HEK293 (cell line): Measurements from ENCODE around the gene GRIN2A.

Experiments used
- CTCF ChIA-PET: fragments of 350-600 bp; formaldehyde crosslinking; extraction: SDS; loops from one replicate; lab custom pipeline; 2021; ENCODE audit warnings: antibody characterized with exemption; lab: Yijun Ruan, JAX
- POLR2A ChIA-PET: fragments of 300-600 bp; formaldehyde crosslinking; extraction: SDS; loops from one replicate; lab custom pipeline; 2020; ENCODE audit warnings: antibody characterized with exemption, inconsistent platforms; lab: Yijun Ruan, JAX
- H3K27ac ChIP-seq: fragments of 200-500 bp; sonication (Bioruptor generic); 2 replicates; pipeline ENCODE4 v1.5.1; 2014; ENCODE audit warnings: low read depth, low read length, control low read depth, inconsistent platforms; ENCODE audit errors: extremely low read depth
- H3K36me3 ChIP-seq, 2 experiments: fragments of 200-500 bp in 1 of 2; sonication (Bioruptor generic) in 1 of 2; 1 replicate in 1 of 2; 2 replicates in 1 of 2; pipeline ENCODE4 v1.5.1; 2014 to 2017; ENCODE audit warnings: inconsistent platforms in 2 of 2, low read length in 2 of 2; ENCODE audit not compliant: control insufficient read depth in 2 of 2, insufficient read depth in 1 of 2
- H3K4me1 ChIP-seq: fragments of 200-500 bp; sonication (Bioruptor generic); 2 replicates; pipeline ENCODE4 v1.5.1; 2014; ENCODE audit warnings: mild to moderate bottlenecking, low read length, inconsistent platforms; ENCODE audit not compliant: control insufficient read depth, insufficient read depth
- H3K4me3 ChIP-seq: 2 replicates; pipeline ENCODE4 v1.5.1; 2011; ENCODE audit warnings: low read depth, mild to moderate bottlenecking, control low read depth, low read length, moderate library complexity
- H3K9me3 ChIP-seq: fragments of 200-500 bp; sonication (Bioruptor generic); 2 replicates; pipeline ENCODE4 v1.5.1; 2014; ENCODE audit warnings: low read depth, low read length, inconsistent platforms; ENCODE audit not compliant: control insufficient read depth, insufficient read depth
- BCL11A ChIP-seq: fragments of 450-650 bp; formaldehyde crosslinking; IDR thresholded peaks from 2 replicates; pipeline ENCODE4 v1.5.1; 2016; ENCODE audit warnings: low read depth, missing biosample characterization, missing genetic modification characterization
- KLF9 ChIP-seq: fragments of 450-650 bp; formaldehyde crosslinking; IDR thresholded peaks from 2 replicates; pipeline ENCODE4 v1.5.1; 2016; ENCODE audit warnings: missing biosample characterization, missing genetic modification characterization, low read depth
- ZBTB17 ChIP-seq: fragments of 450-650 bp; formaldehyde crosslinking; IDR thresholded peaks from 2 replicates; pipeline ENCODE4 v1.5.1; 2016; ENCODE audit warnings: missing biosample characterization, missing genetic modification characterization
- ZBTB6 ChIP-seq: fragments of 450-650 bp; formaldehyde crosslinking; IDR thresholded peaks from 2 replicates; pipeline ENCODE4 v1.5.1; 2017; ENCODE audit warnings: missing biosample characterization, missing genetic modification characterization
- ZNF16 ChIP-seq: fragments of 450-650 bp; formaldehyde crosslinking; IDR thresholded peaks from 2 replicates; pipeline ENCODE4 v1.5.1; 2016; ENCODE audit warnings: low read depth, missing biosample characterization, missing genetic modification characterization
- ZNF214 ChIP-seq: fragments of 450-650 bp; formaldehyde crosslinking; IDR thresholded peaks from 2 replicates; pipeline ENCODE4 v1.5.1; 2017; ENCODE audit warnings: missing biosample characterization, mild to moderate bottlenecking, missing genetic modification characterization, borderline replicate concordance
- ZNF302 ChIP-seq: fragments of 450-650 bp; formaldehyde crosslinking; IDR thresholded peaks from 2 replicates; pipeline ENCODE4 v1.5.1; 2016; ENCODE audit warnings: missing biosample characterization, missing genetic modification characterization, low read depth
- ZNF366 ChIP-seq: fragments of 450-650 bp; formaldehyde crosslinking; conservative IDR thresholded peaks from 2 replicates; pipeline ENCODE4 v1.5.1; 2016; ENCODE audit warnings: missing biosample characterization, missing genetic modification characterization
- ZNF416 ChIP-seq: fragments of 450-650 bp; formaldehyde crosslinking; IDR thresholded peaks from 2 replicates; pipeline ENCODE4 v1.5.1; 2016; ENCODE audit warnings: missing biosample characterization, missing genetic modification characterization
- ZNF449 ChIP-seq: fragments of 450-650 bp; formaldehyde crosslinking; IDR thresholded peaks from 2 replicates; pipeline ENCODE4 v1.5.1; 2017; ENCODE audit warnings: missing biosample characterization, mild to moderate bottlenecking, missing genetic modification characterization, moderate library complexity
- ZNF48 ChIP-seq: fragments of 450-650 bp; formaldehyde crosslinking; IDR thresholded peaks from 2 replicates; pipeline ENCODE4 v1.5.1; 2016; ENCODE audit warnings: missing biosample characterization, missing genetic modification characterization
- ZNF529 ChIP-seq: fragments of 450-650 bp; formaldehyde crosslinking; IDR thresholded peaks from 2 replicates; pipeline ENCODE4 v1.5.1; 2017; ENCODE audit warnings: missing genetic modification characterization, missing biosample characterization; ENCODE audit not compliant: insufficient replicate concordance
- ZNF610 ChIP-seq: fragments of 450-650 bp; formaldehyde crosslinking; IDR thresholded peaks from 2 replicates; pipeline ENCODE4 v1.5.1; 2016; ENCODE audit warnings: missing biosample characterization, missing genetic modification characterization, borderline replicate concordance
- ZNF624 ChIP-seq: fragments of 450-650 bp; formaldehyde crosslinking; IDR thresholded peaks from 2 replicates; pipeline ENCODE4 v1.5.1; 2017; ENCODE audit warnings: missing biosample characterization, missing genetic modification characterization
- ZNF692 ChIP-seq: fragments of 450-650 bp; formaldehyde crosslinking; IDR thresholded peaks from 2 replicates; pipeline ENCODE4 v1.5.1; 2016; ENCODE audit warnings: missing biosample characterization, missing genetic modification characterization
- ZNF768 ChIP-seq: fragments of 450-650 bp; formaldehyde crosslinking; IDR thresholded peaks from 2 replicates; pipeline ENCODE4 v1.5.1; 2018; ENCODE audit warnings: missing biosample characterization, mild to moderate bottlenecking, missing genetic modification characterization
- TF ChIP-seq, protein P1 (sequence below): fragments of 450-650 bp; formaldehyde crosslinking; IDR thresholded peaks from 2 replicates; pipeline ENCODE4 v1.5.1; 2016; ENCODE audit warnings: missing biosample characterization, missing genetic modification characterization
- TF ChIP-seq, protein P2 (sequence below): fragments of 450-650 bp; formaldehyde crosslinking; IDR thresholded peaks from 2 replicates; pipeline ENCODE4 v1.5.1; 2016; ENCODE audit warnings: missing biosample characterization, missing genetic modification characterization
- TF ChIP-seq, protein P3 (sequence below): fragments of 450-650 bp; formaldehyde crosslinking; IDR thresholded peaks from 2 replicates; pipeline ENCODE4 v1.5.1; 2016; ENCODE audit warnings: missing biosample characterization, missing genetic modification characterization

Gene GRIN2A

GRCh38 chr16:10231563-10231962 lies 49.3 kb upstream of the GRIN2A start:
- Histone ChIP-seq H3K9me3 (no peaks in the 10 kb centered on the region), H3K4me3 (no peak overlapping the region), H3K27ac (no peak overlapping the region), H3K36me3 (no peaks in the 10 kb centered on the region), H3K4me1 (0 out of 2 replicates have a peak, but pooled peaks cover 3% of the 10 kb centered on the region)
- CTCF ChIA-PET: interaction anchor here (0.6 kb wide), 1 partner anchor 694 kb away, joined by 3 read pairs; no protein-coding TSS in a partner anchor
- TF ChIP-seq BCL11A (tag by site-specific recombination): no peak
- POLR2A ChIA-PET: no interaction called here

GRCh38 chr16:10228779-10229178 lies 46.6 kb upstream of the GRIN2A start:
- no peak for TF ChIP-seq ZNF624 (tag by site-specific recombination)
- TF ChIP-seq ZNF610 (tag by site-specific recombination): no peak
- no peak for TF ChIP-seq ZNF416 (tag by site-specific recombination)
- TF ChIP-seq ZNF768: no peak
- no peak for TF ChIP-seq ZNF366 (tag by site-specific recombination)
- no peak for TF ChIP-seq ZNF302 (tag by site-specific recombination)
- TF ChIP-seq, protein P1, sequence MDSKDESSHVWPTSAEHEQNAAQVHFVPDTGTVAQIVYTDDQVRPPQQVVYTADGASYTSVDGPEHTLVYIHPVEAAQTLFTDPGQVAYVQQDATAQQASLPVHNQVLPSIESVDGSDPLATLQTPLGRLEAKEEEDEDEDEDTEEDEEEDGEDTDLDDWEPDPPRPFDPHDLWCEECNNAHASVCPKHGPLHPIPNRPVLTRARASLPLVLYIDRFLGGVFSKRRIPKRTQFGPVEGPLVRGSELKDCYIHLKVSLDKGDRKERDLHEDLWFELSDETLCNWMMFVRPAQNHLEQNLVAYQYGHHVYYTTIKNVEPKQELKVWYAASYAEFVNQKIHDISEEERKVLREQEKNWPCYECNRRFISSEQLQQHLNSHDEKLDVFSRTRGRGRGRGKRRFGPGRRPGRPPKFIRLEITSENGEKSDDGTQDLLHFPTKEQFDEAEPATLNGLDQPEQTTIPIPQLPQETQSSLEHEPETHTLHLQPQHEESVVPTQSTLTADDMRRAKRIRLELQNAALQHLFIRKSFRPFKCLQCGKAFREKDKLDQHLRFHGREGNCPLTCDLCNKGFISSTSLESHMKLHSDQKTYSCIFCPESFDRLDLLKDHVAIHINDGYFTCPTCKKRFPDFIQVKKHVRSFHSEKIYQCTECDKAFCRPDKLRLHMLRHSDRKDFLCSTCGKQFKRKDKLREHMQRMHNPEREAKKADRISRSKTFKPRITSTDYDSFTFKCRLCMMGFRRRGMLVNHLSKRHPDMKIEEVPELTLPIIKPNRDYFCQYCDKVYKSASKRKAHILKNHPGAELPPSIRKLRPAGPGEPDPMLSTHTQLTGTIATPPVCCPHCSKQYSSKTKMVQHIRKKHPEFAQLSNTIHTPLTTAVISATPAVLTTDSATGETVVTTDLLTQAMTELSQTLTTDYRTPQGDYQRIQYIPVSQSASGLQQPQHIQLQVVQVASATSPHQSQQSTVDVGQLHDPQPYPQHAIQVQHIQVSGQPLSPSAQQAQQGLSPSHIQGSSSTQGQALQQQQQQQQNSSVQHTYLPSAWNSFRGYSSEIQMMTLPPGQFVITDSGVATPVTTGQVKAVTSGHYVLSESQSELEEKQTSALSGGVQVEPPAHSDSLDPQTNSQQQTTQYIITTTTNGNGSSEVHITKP (tag by site-specific recombination): no peak
- TF ChIP-seq ZNF16 (tag by site-specific recombination): no peak
- TF ChIP-seq KLF9 (tag by site-specific recombination): no peak
- no peak for TF ChIP-seq ZNF48
- no peak for TF ChIP-seq ZBTB6 (tag by site-specific recombination)
- TF ChIP-seq ZNF692 (tag by site-specific recombination): no peak
- TF ChIP-seq ZBTB17 (tag by site-specific recombination): no peak
- TF ChIP-seq, protein P2, sequence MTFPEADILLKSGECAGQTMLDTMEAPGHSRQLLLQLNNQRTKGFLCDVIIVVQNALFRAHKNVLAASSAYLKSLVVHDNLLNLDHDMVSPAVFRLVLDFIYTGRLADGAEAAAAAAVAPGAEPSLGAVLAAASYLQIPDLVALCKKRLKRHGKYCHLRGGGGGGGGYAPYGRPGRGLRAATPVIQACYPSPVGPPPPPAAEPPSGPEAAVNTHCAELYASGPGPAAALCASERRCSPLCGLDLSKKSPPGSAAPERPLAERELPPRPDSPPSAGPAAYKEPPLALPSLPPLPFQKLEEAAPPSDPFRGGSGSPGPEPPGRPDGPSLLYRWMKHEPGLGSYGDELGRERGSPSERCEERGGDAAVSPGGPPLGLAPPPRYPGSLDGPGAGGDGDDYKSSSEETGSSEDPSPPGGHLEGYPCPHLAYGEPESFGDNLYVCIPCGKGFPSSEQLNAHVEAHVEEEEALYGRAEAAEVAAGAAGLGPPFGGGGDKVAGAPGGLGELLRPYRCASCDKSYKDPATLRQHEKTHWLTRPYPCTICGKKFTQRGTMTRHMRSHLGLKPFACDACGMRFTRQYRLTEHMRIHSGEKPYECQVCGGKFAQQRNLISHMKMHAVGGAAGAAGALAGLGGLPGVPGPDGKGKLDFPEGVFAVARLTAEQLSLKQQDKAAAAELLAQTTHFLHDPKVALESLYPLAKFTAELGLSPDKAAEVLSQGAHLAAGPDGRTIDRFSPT (tag by site-specific recombination): no peak
- no peak for TF ChIP-seq ZNF529
- TF ChIP-seq ZNF449: no peak
- no peak for TF ChIP-seq ZNF214
- TF ChIP-seq, protein P3, sequence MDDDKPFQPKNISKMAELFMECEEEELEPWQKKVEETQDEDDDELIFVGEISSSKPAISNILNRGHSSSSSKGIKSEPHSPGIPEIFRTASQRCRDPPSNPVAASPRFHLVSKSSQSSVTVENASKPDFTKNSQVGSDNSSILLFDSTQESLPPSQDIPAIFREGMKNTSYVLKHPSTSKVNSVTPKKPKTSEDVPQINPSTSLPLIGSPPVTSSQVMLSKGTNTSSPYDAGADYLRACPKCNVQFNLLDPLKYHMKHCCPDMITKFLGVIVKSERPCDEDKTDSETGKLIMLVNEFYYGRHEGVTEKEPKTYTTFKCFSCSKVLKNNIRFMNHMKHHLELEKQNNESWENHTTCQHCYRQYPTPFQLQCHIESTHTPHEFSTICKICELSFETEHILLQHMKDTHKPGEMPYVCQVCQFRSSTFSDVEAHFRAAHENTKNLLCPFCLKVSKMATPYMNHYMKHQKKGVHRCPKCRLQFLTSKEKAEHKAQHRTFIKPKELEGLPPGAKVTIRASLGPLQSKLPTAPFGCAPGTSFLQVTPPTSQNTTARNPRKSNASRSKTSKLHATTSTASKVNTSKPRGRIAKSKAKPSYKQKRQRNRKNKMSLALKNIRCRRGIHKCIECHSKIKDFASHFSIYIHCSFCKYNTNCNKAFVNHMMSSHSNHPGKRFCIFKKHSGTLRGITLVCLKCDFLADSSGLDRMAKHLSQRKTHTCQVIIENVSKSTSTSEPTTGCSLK (tag by site-specific recombination): no peak
- no peaks in the 10 kb centered on the region for H3K36me3 ChIP-seq
- no peaks in the 10 kb centered on the region for H3K9me3 ChIP-seq
- CTCF ChIA-PET: interaction anchor here (0.7 kb wide), 1 partner anchor 10 kb away, joined by 7 read pairs; no protein-coding TSS in a partner anchor
- H3K27ac ChIP-seq: no peak overlapping the region
- POLR2A ChIA-PET: no interaction called here
- 0 out of 2 replicates have a peak, but pooled peaks cover 3% of the 10 kb centered on the region for H3K4me1 ChIP-seq
- H3K4me3 ChIP-seq: no peak overlapping the region
